Upper lobe of left lung (tissue), 4 donors: ENCODE results near the gene BABAM2.

Source experiments
- CTCF ChIP-seq, 6 experiments: fragments of 450-650 bp in 4 of 6; fragments of 200-600 bp in 2 of 6; sonication (generic) in 2 of 6; IDR thresholded peaks; one replicate each; pipeline ENCODE4 v1.5.1; 2016 to 2019; ENCODE audit warnings: antibody characterized with exemption in 6 of 6
- POLR2A ChIP-seq, 4 donors: fragments of 450-650 bp; IDR thresholded peaks; one replicate each; pipeline ENCODE4 v1.5.1; 2016 to 2017; ENCODE audit warnings: antibody characterized with exemption in 4 of 4, mild to moderate bottlenecking in 2 of 4

GRCh38 chr2:28166956-28167355, 276.4 kb downstream of the BABAM2 start:
- TF ChIP-seq POLR2A (IDR thresholded peaks at IDR 0.05), result no peak
- no peak for TF ChIP-seq CTCF (IDR thresholded peaks at IDR 0.05)
